Measurements from ENCODE around the gene GARRE1. TPM values are rescaled to one million over a fixed set of nuclear protein-coding genes. Genes with fewer than 3 reads are reported as not detected.

GARRE1 gene
- total and polyA plus RNA-seq, 2 of the 4 experiments (the other 2 are of a cell fraction) = 13.8 to 16.9 TPM

- H3K23ac ChIP-seq (ENCODE audit: low read depth, low read length) = peak overlapping the region; percentile 57
- H4K5ac ChIP-seq (ENCODE audit: low read depth, low read length) = peak overlapping the region; percentile 67
- no peak overlapping the region for H3K4me3 ChIP-seq (ENCODE audit: insufficient read depth, low read depth, low read length)
- BruUV-seq (replicated peaks) = no TSS peak
- no peak overlapping the region for H3K9ac ChIP-seq (ENCODE audit: low read depth, low read length)
- no peak for TF ChIP-seq CHD1 (IDR thresholded peaks at IDR 0.05; ENCODE audit: low read depth, low read length)
- no peak for TF ChIP-seq RCOR1 (IDR thresholded peaks at IDR 0.05; ENCODE audit: insufficient replicate concordance, low read length)
- TF ChIP-seq MAZ (IDR thresholded peaks at IDR 0.05; ENCODE audit: borderline replicate concordance, low read depth, low read length) = no peak
- TF ChIP-seq USF2 (IDR thresholded peaks at IDR 0.05; ENCODE audit: low read depth, low read length) = no peak
- no peak for TF ChIP-seq MAFK (IDR thresholded peaks at IDR 0.05; ENCODE audit: low read depth, low read length)
- TF ChIP-seq BHLHE40 (IDR thresholded peaks at IDR 0.05; ENCODE audit: low read depth, low read length) = no peak
- no peak for TF ChIP-seq MXI1 (IDR thresholded peaks at IDR 0.05; ENCODE audit: borderline replicate concordance, low read depth, low read length)
- no peak for TF ChIP-seq CEBPB (IDR thresholded peaks at IDR 0.05; ENCODE audit: low read depth, low read length)
- TF ChIP-seq RFX5 (IDR thresholded peaks at IDR 0.05; ENCODE audit: low read depth, low read length) = no peak
- TF ChIP-seq RAD21 (IDR thresholded peaks at IDR 0.05; ENCODE audit: low read length) = no peak
- TF ChIP-seq NFE2L2 (IDR thresholded peaks at IDR 0.05; ENCODE audit: low read depth, low read length) = no peak
- TF ChIP-seq CTCF (conservative IDR thresholded peaks at IDR 0.05; ENCODE audit: low read depth, low read length) = no peak
- TF ChIP-seq ELK1 (IDR thresholded peaks at IDR 0.05; ENCODE audit: borderline replicate concordance, low read depth, low read length) = no peak
- TF ChIP-seq FOS (IDR thresholded peaks at IDR 0.05; ENCODE audit: low read depth, low read length) = no peak
- TF ChIP-seq SMC3 (IDR thresholded peaks at IDR 0.05; ENCODE audit: low read depth, low read length) = no peak
- no peak for TF ChIP-seq POLR2A (IDR thresholded peaks at IDR 0.05; ENCODE audit: low read depth, low read length)
- peaks cover 33% of the 10 kb centered on the region for H3K9me1 ChIP-seq (ENCODE audit: insufficient read depth, low read length)
- peak overlapping the region; percentile 89 for H2BK120ac ChIP-seq (ENCODE audit: low read depth, low read length)
- H3K18ac ChIP-seq (ENCODE audit: low read depth, low read length) = peak overlapping the region; percentile 72
- ChIA-PET POLR2A (ENCODE audit: unreplicated experiment) (no interaction called here), CTCF (interaction anchor here (0.5 to 1.2 kb wide), 2 partner anchors 8 to 16 kb away, joined by 3 read pairs; no protein-coding TSS in a partner anchor)
- ATAC-seq (ENCODE audit: low read depth) (no peak), DNase-seq (no peak)
- in situ Hi-C loops (cut with MboI; ENCODE audit: low sequenced_read_pairs) (no loop called here), intact Hi-C loops (cut with micrococcal nuclease) (no loop called here), dilution Hi-C loops (cut with HindIII; ENCODE audit: low sequenced_read_pairs, unreplicated experiment) (no loop called here)
- H4K91ac ChIP-seq (ENCODE audit: insufficient read depth, low read depth, low read length) = peak overlapping the region; percentile 90
- peak overlapping the region; percentile 96 for H3K4ac ChIP-seq (ENCODE audit: low read depth, low read length)
- peak overlapping the region; percentile 86 for H2BK5ac ChIP-seq (ENCODE audit: low read depth, low read length, poor library complexity, severe bottlenecking)
- H4K8ac ChIP-seq (ENCODE audit: low read depth in 2 of 2, low read length in 2 of 2) = peak overlapping the region; percentile 81 to 86
- 81% methylated on average over 3 of the region's 4 CpGs; no CpG with 5 or more reads in 1 of the 2 experiments for WGBS, 2 experiments (ENCODE audit: extremely low coverage in 2 of 2, insufficient read length in 1 of 2)
- peak overlapping the region; percentile 3 for H2AK9ac ChIP-seq (replicated peaks; ENCODE audit: low read depth, low read length, poor library complexity)
- H2AFZ ChIP-seq (replicated peaks; ENCODE audit: low read length, poor library complexity) = peak overlapping the region; percentile 28
- peak overlapping the region; percentile 36 for H3K27ac ChIP-seq (ENCODE audit: insufficient read depth, low read length)
- peaks cover 26% of the 10 kb centered on the region for H3K4me1 ChIP-seq (ENCODE audit: control insufficient read depth, insufficient read depth, low read length)
- no peak overlapping the region; the same call in 1 of the 2 replicates for H3K56ac ChIP-seq (ENCODE audit: extremely low read depth, insufficient read depth, low read length)
- no peaks in the 10 kb centered on the region for H3K9me3 ChIP-seq (ENCODE audit: control insufficient read depth, insufficient read depth, low read length)
- peak overlapping the region; percentile 97 for H2AK5ac ChIP-seq (ENCODE audit: low read depth, low read length)
- peaks cover 42 to 70% of the 10 kb centered on the region in 2 experiments for H3K79me1 ChIP-seq (ENCODE audit: low read depth in 1 of 2, low read length in 2 of 2)
- H3K27me3 ChIP-seq (ENCODE audit: control insufficient read depth, insufficient read depth, low read length) = no peaks in the 10 kb centered on the region
- H3K14ac ChIP-seq (replicated peaks; ENCODE audit: low read depth, low read length) = peak overlapping the region; percentile 87
- peak overlapping the region; percentile 96 for H2BK20ac ChIP-seq (ENCODE audit: low read depth, low read length)
- H2BK15ac ChIP-seq (ENCODE audit: low read depth, low read length) = peak overlapping the region; percentile 54; the same call in 2 of the 3 replicates
- H3K4me2 ChIP-seq (ENCODE audit: low read depth, low read length) = no peak overlapping the region
- peaks cover 5% of the 10 kb centered on the region; the same call in 1 of the 2 replicates for H3K36me3 ChIP-seq (ENCODE audit: control insufficient read depth, insufficient read depth, low read length)
- H4K20me1 ChIP-seq (ENCODE audit: insufficient read depth, low read length) = peaks cover 5% of the 10 kb centered on the region; the same call in 1 of the 2 replicates
These were observed 22.3 kb downstream of the GARRE1 start for GRCh38 chr19:34276614-34277013.

All from IMR-90 (cell line).